ENCODE data around the gene ASTN2.

DNA sequence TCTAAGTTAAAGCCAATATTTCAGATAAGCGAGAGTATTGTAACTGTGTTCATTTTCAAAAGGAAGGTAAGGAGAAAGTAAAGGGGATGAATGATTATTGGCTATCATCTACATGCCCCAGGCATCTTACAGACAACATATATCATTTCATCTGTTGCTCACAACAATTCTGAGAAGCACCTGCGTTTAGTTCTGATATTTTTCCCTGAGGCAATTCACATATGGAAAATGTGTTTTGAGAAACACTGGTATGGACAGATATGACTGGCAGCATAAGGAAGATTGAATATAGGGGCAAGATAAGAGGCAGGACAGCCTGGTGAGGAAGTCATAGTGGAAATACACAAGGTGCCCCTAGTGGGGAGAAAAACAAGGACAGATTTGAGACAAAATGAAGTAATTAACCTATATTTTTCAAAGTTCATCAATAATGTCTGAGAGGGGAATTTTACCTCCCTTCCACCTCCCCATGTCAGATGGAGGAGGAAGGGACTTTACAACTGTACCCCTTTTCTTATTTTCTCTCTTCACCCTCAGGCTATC, 815.4 kb downstream of the ASTN2 start:
- no peak for TF ChIP-seq JUND (IDR thresholded peaks at IDR 0.05)
- no peak for TF ChIP-seq YY1 (IDR thresholded peaks at IDR 0.05)
- no peak for TF ChIP-seq RAD21 (IDR thresholded peaks at IDR 0.05)
- TF ChIP-seq, protein P1, sequence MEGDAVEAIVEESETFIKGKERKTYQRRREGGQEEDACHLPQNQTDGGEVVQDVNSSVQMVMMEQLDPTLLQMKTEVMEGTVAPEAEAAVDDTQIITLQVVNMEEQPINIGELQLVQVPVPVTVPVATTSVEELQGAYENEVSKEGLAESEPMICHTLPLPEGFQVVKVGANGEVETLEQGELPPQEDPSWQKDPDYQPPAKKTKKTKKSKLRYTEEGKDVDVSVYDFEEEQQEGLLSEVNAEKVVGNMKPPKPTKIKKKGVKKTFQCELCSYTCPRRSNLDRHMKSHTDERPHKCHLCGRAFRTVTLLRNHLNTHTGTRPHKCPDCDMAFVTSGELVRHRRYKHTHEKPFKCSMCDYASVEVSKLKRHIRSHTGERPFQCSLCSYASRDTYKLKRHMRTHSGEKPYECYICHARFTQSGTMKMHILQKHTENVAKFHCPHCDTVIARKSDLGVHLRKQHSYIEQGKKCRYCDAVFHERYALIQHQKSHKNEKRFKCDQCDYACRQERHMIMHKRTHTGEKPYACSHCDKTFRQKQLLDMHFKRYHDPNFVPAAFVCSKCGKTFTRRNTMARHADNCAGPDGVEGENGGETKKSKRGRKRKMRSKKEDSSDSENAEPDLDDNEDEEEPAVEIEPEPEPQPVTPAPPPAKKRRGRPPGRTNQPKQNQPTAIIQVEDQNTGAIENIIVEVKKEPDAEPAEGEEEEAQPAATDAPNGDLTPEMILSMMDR (IDR thresholded peaks at IDR 0.05; ENCODE audit: low read depth, low read length, missing input control) = no peak
- TF ChIP-seq HNF4G (IDR thresholded peaks at IDR 0.05) = no peak
- TF ChIP-seq TAF1 (conservative IDR thresholded peaks at IDR 0.05) = no peak
- TF ChIP-seq GABPA (IDR thresholded peaks at IDR 0.05 in 1 of 2, conservative IDR thresholded peaks at IDR 0.05 in 1 of 2) = no peak
- TF ChIP-seq, protein P2, sequence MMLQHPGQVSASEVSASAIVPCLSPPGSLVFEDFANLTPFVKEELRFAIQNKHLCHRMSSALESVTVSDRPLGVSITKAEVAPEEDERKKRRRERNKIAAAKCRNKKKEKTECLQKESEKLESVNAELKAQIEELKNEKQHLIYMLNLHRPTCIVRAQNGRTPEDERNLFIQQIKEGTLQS (IDR thresholded peaks at IDR 0.05) = no peak
- no peak for TF ChIP-seq EGR1 (IDR thresholded peaks at IDR 0.05; ENCODE audit: low read depth in 2 of 2)
- TF ChIP-seq, protein P3, sequence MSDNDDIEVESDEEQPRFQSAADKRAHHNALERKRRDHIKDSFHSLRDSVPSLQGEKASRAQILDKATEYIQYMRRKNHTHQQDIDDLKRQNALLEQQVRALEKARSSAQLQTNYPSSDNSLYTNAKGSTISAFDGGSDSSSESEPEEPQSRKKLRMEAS (IDR thresholded peaks at IDR 0.05) = no peak
- no peak for TF ChIP-seq FOXA1 (IDR thresholded peaks at IDR 0.05)
- TF ChIP-seq SP1 (IDR thresholded peaks at IDR 0.05) = no peak

All from liver (tissue), 3 donors.